ENCODE results near the gene IL22.

IL22 gene

DNA sequence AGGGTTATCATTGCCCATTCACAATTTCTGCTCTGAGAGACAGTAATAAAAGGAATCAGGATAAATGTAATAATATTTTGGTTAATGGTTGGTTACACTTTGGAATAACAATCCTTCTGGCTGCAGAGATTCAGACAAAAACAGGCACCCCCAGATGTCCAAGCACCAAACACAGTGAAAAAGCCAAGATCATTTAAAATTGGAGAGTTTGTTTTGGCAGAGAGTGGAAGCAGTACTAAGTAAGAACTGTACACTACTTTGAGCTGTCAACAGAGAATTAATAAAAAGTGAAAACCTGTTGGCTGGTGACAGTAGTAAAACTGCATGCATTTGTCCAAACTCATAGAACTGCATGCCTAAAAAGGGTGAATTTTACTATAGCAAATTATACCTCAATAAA lies 15.6 kb upstream of the IL22 start:
- in situ Hi-C loops (cut with HindIII; ENCODE audit: low pct_ligation_motif_present, low pct_unique_long_range_greater_than_20kb, low sequenced_read_pairs): no loop called here
- no peak for DNase-seq

DNA sequence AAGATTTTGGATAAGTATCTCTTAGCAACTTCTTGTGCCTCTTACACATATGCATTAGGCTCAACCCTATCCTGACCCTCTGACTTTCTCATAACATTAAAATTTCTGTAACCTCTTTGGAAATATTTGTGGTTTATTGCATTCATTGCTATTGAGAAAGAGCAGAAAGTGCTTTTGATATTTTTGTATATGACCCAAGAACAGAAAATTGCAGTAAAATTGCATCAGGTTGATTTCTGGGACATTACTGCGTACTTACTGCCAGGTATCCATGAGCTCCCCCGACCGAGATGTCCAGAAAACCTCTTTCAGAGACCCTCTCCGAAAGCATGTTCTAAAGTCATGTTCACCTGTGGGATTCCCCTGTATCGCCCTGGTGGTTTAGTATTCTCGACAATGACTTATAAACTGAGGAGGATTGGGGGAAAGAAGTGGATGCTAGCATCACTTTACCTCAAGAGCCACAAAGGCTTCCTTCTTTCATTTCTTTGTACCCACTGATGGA lies 14.5 kb upstream of the IL22 start:
- DNase-seq: no peak
- in situ Hi-C loops (cut with HindIII; ENCODE audit: low pct_ligation_motif_present, low pct_unique_long_range_greater_than_20kb, low sequenced_read_pairs): no loop called here

DNA sequence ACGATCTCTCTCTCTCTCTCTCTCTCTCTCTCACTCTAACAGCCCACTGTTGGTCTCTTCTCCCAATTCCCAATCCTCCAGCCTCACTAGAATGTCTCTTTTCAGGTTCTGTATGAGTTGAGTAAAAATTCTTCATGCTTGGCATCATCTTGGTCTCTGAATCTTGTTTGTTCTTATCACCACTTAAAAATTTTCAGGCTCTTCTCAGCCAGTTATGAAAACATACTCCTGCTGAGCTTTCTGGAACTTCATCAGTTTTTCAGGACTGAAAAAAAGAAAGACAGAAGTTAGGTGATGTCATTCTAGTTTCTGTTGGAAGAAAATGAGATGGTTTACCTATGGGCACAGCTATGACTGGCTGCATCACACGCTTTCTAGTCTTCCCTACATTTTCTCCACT lies 11.5 kb upstream of the IL22 start:
- no peak for DNase-seq
- in situ Hi-C loops (cut with HindIII; ENCODE audit: low pct_ligation_motif_present, low pct_unique_long_range_greater_than_20kb, low sequenced_read_pairs): no loop called here

DNA sequence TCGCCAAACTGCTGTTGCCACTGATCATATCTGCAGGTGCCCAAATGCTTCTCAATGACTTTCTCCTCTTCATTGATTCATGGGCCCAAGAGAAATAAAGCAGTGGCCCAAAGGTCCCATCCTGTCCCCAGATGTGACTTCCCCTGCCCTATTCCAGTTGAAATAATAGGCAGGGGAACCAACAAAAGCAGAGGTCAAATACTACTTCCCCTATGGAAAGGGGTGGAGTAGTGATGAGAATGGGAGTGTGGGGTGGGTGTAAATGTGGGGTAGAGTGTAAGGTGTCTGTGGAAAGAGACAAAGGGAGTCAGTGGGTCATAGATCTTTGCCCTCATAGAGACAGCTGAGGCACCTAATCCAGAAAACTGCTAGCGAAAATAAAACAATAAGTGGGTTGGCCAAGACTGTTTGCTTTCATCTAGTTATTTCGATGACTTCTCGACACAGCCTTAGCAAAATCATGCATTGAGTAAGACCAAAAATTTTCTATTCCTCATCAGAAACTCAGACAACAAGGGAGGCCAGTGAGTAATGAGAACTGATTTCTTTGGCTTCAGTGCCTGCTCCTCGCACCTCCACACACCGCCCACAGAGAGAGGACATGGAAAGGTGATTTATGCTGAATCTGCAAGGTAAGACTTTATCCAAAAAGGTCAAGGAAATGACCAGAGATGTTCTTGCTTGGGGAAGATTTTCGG lies 10.9 kb upstream of the IL22 start:
- in situ Hi-C loops (cut with HindIII; ENCODE audit: low pct_ligation_motif_present, low pct_unique_long_range_greater_than_20kb, low sequenced_read_pairs): no loop called here
- DNase-seq: no peak

DNA sequence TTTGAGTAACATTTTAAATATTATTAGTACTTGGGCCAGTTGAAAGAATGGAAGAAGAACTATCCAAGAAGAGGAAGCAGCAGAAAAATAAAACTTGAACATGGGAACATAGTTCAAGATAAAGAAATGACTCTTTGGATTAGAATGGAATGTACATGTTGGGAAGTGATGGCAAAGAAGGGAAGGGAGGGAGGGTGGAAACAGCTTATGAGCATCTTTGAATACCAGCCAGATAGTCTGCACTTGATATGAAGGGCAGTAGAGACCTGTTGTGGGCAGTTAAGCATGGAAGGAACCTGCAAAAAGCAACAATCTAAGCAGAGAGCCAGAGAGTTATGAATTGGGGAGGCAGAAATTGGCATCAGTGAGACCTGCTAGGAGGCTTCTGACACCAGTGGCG lies 10.0 kb upstream of the IL22 start:
- DNase-seq: no peak
- in situ Hi-C loops (cut with HindIII; ENCODE audit: low pct_ligation_motif_present, low pct_unique_long_range_greater_than_20kb, low sequenced_read_pairs): no loop called here

DNA sequence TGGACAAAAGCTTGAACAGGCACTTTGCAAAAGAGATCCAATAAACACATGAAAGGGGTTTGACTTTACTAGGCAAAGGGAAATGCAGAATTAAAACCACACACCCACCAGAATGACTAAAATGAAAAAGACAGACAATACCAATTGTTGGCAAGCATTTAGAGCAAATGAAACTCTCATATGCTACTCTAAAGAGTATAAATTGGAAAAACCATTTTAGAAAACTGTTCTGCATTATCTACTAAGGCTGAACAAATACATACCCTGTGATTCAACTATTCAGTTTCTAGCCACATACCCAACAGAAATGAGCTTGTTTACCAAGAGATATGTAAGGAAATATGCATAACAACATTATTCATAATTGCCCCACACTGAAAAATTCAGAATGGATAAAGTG lies 8.5 kb upstream of the IL22 start:
- in situ Hi-C loops (cut with HindIII; ENCODE audit: low pct_ligation_motif_present, low pct_unique_long_range_greater_than_20kb, low sequenced_read_pairs): no loop called here

DNA sequence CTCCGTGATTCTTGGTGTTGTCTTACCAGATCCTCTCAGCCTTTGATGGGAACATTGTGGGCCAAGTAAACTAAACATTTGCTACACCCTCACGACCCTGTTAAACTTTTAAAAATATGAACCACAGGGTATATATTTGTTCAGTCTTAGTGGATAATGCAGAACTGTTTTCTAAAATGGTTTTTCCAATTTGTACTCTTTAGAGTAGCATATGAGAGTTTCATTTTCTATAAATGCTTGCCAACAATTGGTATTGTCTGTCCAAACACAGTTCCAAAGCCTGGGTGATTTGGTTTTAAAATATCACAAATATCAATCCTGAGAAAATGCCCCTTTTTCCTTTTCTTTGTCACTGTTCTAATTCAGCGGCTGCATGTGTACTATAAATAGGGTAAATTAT lies 6.7 kb upstream of the IL22 start:
- no peak for DNase-seq

More for the DNA sequence above, 8.5 kb upstream of the IL22 start:
- no peak for DNase-seq

DNA sequence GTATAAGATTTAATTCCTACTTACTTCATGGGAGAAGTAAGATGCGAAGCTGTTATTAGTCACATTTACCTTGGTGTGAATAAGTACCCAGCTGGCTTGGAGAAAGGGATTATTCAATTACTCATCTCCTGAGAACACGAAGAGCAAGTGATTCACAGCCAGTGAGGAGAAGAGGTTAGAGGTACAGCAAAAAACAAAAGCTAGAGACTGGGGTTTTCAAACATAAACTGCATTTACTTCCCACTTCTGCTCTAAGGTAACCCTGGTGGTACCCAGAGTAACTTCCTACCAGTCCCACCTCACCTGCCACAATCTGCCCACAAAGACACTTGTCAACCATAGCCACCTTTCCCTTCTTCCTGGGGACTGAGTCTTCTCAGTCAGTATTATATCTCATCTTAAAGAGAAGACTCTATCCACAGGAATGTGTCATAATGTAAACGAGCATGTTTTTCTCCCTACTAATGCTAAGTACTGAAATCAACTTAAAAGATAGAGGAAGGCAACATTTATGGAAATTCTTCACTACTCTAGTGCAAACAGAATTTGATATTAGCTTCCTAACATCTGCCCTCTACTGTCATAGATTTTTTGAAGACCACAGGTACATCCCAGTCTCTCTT lies 6.0 kb upstream of the IL22 start:
- peak; percentile 79 for DNase-seq
- in situ Hi-C loops (cut with HindIII; ENCODE audit: low pct_ligation_motif_present, low pct_unique_long_range_greater_than_20kb, low sequenced_read_pairs): no loop called here

More for the DNA sequence above, 6.7 kb upstream of the IL22 start:
- in situ Hi-C loops (cut with HindIII; ENCODE audit: low pct_ligation_motif_present, low pct_unique_long_range_greater_than_20kb, low sequenced_read_pairs): no loop called here

DNA sequence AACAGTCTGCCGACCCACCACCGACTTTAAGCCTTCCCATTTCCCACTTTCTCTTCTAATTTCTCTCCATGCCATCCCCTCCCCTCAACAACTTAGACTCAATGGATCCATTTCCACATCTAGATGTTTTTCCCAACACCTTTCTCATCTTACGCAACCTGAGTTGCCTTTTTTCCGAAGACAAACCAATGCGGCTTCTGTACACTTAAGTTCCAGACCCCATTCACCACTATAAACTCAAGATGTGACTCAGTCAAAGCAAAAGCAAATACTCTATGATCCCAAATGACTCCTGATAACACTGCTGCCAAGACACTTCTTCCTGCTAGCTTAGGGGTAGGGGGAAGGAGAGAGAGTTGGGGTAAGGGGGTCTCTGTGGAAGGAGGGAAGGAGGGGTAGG lies 1.3 kb downstream of the IL22 start:
- no peak for DNase-seq

DNA sequence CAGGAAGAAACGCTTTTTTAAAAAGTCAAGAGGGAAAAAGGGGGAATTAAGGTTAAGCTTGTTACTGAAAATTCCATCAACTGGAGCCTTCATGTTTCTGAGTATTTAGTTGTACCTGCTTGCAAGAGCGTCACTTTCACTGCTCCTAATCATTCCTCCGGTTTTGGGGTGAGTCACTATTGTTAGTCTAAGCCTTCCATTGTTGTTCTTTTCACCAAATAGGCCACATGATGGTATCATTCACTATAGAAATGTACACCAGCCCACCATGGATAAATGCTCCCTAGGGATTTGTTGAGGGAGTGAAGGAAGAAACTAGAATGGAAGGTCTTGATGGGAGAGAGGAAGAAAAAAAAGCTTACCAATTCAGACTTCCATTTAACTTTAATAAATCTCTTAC lies 3.0 kb downstream of the IL22 start:
- in situ Hi-C loops (cut with HindIII; ENCODE audit: low pct_ligation_motif_present, low pct_unique_long_range_greater_than_20kb, low sequenced_read_pairs): no loop called here
- DNase-seq: no peak

More for the DNA sequence above, 1.3 kb downstream of the IL22 start:
- in situ Hi-C loops (cut with HindIII; ENCODE audit: low pct_ligation_motif_present, low pct_unique_long_range_greater_than_20kb, low sequenced_read_pairs): no loop called here

DNA sequence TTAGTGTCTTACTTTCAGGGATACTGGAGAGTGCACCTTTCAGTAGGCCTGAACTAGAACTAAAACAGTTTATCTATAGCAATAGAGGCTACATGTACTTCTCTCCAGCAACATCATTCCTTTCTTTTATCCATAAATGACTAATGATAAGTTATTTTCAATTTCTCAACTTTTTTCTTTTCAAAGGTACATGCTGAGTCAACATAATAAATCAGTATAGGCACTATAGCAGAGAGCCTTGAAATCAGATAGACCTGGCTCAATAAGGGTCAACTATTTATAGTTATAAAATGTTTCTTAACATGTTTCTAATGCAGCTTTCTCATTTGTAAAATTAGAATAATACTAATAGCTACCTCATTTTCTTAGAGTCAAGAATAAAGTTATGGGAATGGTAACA lies 5.6 kb downstream of the IL22 start:
- in situ Hi-C loops (cut with HindIII; ENCODE audit: low pct_ligation_motif_present, low pct_unique_long_range_greater_than_20kb, low sequenced_read_pairs): no loop called here
- no peak for DNase-seq

DNA sequence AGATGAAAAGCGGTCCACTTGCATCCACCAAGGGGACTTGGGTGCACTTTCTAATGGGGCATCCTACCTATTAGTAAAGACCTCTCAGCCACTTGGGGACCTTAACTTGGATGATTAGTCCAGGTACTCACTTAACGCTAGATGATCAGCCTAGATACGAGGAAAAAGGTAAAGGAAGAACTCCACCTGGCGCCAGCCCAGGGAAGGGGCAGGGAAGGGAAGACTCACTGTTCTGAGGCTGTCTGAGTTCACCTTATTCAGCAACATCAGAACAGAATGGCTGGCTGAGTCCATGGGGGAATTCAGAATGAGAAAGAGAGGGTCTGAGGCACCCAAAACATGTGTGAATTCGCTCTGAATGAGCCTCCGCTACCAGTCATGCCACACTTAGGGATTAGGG lies 7.1 kb downstream of the IL22 start:
- in situ Hi-C loops (cut with HindIII; ENCODE audit: low pct_ligation_motif_present, low pct_unique_long_range_greater_than_20kb, low sequenced_read_pairs): no loop called here
- DNase-seq: no peak

DNA sequence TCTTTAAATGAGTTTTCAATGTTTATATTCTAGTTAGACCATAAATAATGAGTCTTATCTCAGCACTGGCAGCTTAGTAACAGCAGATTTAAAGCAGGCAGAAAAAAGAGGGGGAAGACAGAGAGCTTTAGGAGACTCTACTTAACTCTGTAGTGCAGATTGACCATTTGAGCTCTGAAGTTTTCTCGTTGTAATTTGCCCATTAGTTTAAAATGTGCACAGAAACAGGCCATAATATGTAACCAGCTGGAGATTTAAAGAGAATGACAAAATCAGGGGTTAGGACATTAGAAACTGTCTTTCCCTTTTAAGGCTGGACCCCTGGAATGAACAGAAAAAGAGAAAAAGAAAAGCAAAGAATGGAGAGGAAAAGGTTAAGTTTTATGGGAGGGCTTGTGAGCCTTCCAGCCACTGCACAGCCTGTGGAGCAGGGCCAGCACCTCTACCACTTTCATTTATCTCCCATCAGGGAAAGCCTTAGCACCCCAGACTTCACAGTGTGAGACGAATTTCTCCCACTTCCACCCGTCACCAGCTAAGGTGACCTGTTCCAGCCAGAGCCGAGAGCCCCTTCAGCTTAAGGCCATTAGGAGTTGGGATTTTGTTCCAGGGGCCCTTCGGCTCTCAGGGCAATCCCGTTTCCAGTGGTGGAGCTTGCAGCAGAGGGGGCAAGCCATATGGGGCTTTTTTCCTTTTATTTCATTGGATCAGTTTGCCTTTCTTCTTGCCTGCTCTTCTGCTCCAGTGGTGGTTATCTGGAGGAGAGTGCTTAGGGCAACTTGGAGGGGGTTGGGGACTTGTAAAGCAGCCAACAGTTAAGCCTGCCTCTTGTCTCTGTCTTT lies 8.0 kb downstream of the IL22 start:
- in situ Hi-C loops (cut with HindIII; ENCODE audit: low pct_ligation_motif_present, low pct_unique_long_range_greater_than_20kb, low sequenced_read_pairs): no loop called here
- DNase-seq: no peak

DNA sequence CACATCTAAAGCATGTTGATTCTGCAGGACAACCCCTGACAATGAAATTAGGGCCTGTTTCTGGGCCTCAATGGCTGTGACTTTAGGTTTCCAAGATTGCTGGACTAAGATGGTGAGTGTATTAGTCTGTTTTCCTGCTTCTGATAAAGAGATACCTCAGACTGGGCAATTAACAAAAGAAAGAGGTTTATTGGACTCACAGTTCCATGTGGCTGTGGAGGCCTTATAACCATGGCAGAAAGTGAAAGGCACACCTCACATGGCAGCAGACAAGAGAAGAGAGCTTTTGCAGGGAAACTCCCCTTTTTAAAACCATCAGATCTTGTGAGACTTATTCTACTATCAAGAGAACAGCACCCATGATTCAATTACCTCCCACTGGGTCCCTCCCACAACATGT lies 10.6 kb downstream of the IL22 start:
- in situ Hi-C loops (cut with HindIII; ENCODE audit: low pct_ligation_motif_present, low pct_unique_long_range_greater_than_20kb, low sequenced_read_pairs): no loop called here
- DNase-seq: no peak

DNA sequence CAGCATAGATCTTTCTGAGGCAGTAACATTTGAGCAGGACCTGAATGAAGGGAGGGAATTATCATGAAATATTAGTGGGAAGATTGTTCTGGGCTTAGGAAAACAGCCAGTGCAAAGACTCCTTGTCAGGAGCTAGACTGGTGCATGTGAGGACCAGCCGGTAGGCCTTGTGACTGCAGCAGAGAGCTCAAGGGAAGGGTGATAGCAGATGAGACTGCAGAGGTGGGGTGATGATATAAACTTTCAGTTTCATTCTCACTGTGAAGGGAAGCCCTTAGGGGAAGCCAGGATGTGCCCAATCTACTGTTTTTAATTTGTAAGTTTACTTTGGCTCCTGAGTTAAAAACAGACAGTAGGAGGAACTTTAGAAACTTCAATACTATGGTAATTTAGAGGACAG lies 12.4 kb downstream of the IL22 start:
- no peak for DNase-seq
- in situ Hi-C loops (cut with HindIII; ENCODE audit: low pct_ligation_motif_present, low pct_unique_long_range_greater_than_20kb, low sequenced_read_pairs): no loop called here

DNA sequence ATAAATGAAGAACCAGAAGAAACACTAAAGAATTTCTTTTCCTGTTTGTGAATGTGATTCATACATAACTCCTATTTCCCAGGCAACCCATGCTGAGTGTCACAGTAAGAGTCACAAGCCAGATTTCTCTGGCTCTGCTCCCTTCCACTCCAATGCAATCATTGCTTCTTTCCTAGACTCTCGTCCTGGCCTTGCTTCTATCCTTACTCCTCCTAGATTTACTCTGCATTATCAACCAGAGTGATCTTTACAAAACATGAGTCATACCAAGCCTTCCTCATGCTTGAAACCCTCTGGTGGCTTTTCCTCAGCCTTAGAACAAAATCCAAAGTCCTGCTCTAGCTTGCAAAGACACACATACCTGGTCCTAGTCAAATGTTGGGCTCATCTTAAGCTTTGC lies 13.3 kb downstream of the IL22 start:
- no peak for DNase-seq
- in situ Hi-C loops (cut with HindIII; ENCODE audit: low pct_ligation_motif_present, low pct_unique_long_range_greater_than_20kb, low sequenced_read_pairs): no loop called here

DNA sequence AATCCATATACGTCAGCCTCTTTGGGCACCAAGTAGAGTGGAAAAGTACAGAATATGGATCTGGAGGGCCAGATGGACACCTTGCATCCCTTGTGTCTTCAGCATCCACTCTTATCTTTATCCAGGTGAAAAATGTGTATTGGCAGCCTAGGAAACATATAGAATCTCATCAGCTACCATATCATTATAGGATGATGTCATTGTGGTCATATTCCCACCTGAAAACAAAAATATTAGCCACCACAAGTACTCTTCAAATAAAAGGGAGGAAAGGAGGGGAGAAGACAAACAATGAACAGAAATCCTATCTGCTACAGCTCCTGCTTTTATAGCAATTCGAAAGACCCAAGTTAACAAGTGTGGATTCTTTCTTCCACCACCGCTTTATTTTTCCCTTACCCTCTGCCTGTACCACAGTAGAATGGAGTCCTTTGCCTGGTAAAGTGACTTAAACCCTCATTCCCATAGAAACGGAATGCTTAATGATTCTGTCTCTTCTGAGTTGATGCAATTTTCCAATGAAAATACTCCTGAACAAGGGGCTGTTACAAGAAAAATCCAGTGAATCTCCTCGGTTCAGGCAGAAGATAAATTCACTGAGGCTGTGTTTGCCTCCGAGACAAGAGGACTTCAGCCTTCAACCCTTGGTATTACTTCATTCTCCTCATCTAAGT lies 14.0 kb downstream of the IL22 start:
- DNase-seq: no peak

DNA sequence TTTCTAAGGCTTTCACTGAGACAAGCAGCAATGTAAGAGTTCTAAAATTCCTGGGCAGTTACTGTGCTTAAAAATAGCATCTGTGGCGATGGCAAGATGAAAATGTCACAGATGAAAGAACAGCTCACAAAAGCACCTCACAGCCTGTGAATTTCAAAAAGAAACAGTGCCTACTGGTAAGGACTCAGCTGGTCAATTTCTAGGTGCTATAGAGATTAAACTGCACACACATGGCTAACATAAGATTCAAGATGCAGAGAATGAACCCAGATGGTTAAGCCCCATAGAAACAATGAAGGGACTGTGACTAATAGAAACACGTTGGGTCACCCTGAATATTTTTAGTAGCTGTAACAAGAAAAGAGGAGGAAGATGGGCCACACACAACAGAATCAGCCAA lies 15.8 kb downstream of the IL22 start:
- in situ Hi-C loops (cut with HindIII; ENCODE audit: low pct_ligation_motif_present, low pct_unique_long_range_greater_than_20kb, low sequenced_read_pairs): no loop called here
- no peak for DNase-seq

More for the DNA sequence above, 14.0 kb downstream of the IL22 start:
- in situ Hi-C loops (cut with HindIII; ENCODE audit: low pct_ligation_motif_present, low pct_unique_long_range_greater_than_20kb, low sequenced_read_pairs): no loop called here

DNA sequence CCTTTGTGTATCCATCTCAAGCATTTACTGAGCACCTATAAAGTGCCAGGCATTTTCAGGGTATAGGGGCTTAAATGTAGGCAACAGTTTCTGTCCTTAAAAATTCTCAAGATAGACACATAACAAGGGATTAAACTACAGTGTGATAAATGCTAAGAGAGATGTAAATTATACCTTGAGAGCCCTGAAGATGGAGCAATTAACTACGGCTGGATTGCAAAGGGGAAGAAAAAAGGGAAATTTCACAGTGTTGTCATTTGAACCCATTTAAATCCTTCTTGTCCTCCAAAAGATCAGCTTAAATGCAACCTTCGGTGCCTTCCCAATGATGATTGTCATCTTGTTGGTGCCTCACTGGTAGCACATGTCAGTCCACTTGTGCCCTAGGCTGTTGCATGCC lies 16.3 kb downstream of the IL22 start:
- DNase-seq: peak; percentile 14
- in situ Hi-C loops (cut with HindIII; ENCODE audit: low pct_ligation_motif_present, low pct_unique_long_range_greater_than_20kb, low sequenced_read_pairs): no loop called here

Data from ACHN (cell line).